ENCODE data around the gene PPP6C.

GRCh38 chr9:125103770-125104460 lies 85.7 kb downstream of the PPP6C start:
- no peak for TF ChIP-seq POLR2A (IDR thresholded peaks at IDR 0.05; ENCODE audit: low read length)
- TF ChIP-seq GATA1 (IDR thresholded peaks at IDR 0.05; ENCODE audit: low read depth, low read length) = no peak

Measured in erythroblast (primary cell).